Gastroesophageal sphincter (tissue), 3 donors: ENCODE data around the gene SDHAF2.
A peak's percentile ranks its signal among the peaks of the same experiment; 100 is the strongest.

Experiments
- EP300 ChIP-seq: sonication (generic); formaldehyde crosslinking; IDR thresholded peaks from one replicate; pipeline ENCODE4 v1.6.1; 2017; ENCODE audit warnings: antibody characterized with exemption, mild to moderate bottlenecking
- POLR2A ChIP-seq, 2 donors: fragments of 450-650 bp; IDR thresholded peaks; one replicate each; pipeline ENCODE4 v1.6.1; 2017; ENCODE audit warnings: antibody characterized with exemption in 2 of 2, mild to moderate bottlenecking in 2 of 2, moderate library complexity in 1 of 2
- TF ChIP-seq, protein P1 (sequence below), 4 experiments: fragments of 200-600 bp in 2 of 4; fragments of 450-650 bp in 2 of 4; sonication (generic) in 1 of 4; IDR thresholded peaks; one replicate each; pipeline ENCODE4 v1.5.1; 2017 to 2019; ENCODE audit warnings: antibody characterized with exemption in 4 of 4, mild to moderate bottlenecking in 2 of 4, moderate library complexity in 2 of 4

DNA sequence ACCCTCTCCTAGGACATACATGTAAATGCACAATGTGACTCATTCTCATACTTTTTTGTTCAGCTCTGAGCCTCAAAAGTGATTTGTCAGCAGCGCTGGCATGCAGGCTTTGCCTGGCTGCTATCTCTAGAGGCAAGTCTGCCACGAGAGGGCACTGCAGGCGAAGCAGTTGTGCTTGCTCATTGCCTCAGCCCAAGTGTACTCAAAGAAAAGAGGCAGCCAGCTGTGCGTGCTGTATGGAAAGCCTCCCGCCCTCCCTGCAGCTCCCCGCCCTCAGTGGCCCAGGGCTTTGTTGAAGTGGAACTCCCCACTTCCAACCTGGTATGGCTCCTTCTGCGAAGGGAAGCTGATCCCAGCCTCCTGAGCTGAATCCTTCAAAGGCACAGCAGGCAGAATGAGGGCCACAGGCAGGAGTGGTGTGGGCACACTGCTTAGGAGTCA lies 16.3 kb downstream of the SDHAF2 start:
- TF ChIP-seq, protein P1, sequence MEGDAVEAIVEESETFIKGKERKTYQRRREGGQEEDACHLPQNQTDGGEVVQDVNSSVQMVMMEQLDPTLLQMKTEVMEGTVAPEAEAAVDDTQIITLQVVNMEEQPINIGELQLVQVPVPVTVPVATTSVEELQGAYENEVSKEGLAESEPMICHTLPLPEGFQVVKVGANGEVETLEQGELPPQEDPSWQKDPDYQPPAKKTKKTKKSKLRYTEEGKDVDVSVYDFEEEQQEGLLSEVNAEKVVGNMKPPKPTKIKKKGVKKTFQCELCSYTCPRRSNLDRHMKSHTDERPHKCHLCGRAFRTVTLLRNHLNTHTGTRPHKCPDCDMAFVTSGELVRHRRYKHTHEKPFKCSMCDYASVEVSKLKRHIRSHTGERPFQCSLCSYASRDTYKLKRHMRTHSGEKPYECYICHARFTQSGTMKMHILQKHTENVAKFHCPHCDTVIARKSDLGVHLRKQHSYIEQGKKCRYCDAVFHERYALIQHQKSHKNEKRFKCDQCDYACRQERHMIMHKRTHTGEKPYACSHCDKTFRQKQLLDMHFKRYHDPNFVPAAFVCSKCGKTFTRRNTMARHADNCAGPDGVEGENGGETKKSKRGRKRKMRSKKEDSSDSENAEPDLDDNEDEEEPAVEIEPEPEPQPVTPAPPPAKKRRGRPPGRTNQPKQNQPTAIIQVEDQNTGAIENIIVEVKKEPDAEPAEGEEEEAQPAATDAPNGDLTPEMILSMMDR (IDR thresholded peaks at IDR 0.05): peak; percentile 31 to 90 (median 86)
- TF ChIP-seq POLR2A (IDR thresholded peaks at IDR 0.05) (no peak), EP300 (no peak)
